22Rv1 (cell line): ENCODE measurements around the gene COMT.

ENCODE experiments used
- ZFX ChIP-seq: fragments of 450-650 bp; IDR thresholded peaks from 2 replicates; pipeline ENCODE4 v1.6.1; 2017; ENCODE audit warnings: antibody characterized with exemption, borderline replicate concordance
- TF ChIP-seq, protein P1 (sequence below): fragments of 450-650 bp; IDR thresholded peaks from 2 replicates; pipeline ENCODE4 v1.5.1; 2017; ENCODE audit warnings: mild to moderate bottlenecking

DNA sequence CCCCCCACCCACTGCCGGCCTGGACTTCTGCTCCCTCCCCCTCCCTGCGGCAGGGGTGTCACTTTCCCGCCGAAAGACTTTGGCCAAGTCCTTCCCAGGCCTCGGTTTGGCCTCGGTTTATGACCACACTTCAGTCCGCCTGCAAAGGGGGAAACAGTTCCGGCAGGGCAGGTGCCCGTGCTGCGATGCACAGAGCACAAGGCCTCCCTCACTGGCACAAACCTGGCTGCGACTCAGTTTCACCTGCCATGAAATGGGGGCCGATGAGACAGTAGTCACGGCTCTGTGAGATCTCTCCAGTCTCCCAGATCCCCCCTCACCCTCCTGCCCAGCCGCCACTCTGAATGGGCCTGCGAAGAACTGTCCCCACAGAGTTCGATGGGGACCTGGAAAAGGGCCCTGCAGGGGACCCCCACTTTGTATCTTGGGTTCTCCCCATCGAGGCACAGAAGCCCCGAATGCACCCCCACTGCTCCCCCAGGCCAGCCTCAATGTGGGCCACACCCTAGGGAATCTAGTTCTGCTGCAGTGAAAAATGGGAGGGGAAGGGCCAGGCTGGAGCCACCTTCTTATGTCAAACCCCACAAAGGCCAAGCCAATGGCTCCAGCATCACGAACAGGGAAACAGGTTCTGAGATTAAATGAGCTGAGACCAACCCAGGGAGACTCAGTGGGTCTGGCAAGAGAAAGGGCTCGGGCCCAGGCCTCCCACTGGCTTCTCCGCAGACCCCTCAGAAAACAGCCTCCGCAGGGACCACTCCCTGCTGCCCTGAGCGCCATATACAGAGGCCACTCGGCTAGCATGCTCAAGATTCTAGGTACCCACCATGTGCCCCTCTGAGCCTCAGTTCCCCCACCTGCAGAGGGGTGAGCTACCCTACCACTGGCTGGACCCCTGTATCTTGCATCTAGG is 46.1 kb downstream of the COMT start:
- TF ChIP-seq, protein P1, sequence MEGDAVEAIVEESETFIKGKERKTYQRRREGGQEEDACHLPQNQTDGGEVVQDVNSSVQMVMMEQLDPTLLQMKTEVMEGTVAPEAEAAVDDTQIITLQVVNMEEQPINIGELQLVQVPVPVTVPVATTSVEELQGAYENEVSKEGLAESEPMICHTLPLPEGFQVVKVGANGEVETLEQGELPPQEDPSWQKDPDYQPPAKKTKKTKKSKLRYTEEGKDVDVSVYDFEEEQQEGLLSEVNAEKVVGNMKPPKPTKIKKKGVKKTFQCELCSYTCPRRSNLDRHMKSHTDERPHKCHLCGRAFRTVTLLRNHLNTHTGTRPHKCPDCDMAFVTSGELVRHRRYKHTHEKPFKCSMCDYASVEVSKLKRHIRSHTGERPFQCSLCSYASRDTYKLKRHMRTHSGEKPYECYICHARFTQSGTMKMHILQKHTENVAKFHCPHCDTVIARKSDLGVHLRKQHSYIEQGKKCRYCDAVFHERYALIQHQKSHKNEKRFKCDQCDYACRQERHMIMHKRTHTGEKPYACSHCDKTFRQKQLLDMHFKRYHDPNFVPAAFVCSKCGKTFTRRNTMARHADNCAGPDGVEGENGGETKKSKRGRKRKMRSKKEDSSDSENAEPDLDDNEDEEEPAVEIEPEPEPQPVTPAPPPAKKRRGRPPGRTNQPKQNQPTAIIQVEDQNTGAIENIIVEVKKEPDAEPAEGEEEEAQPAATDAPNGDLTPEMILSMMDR, result no peak
- no peak for TF ChIP-seq ZFX
